GM10266 (cell line): ENCODE results near the gene RAD51AP2.
"Not testable (repeated sequence)": the region's sequence is repeated elsewhere in the genome, so short reads cannot be mapped to it uniquely, and the experiment has no call there.

ENCODE experiments used
- DNase-seq: peaks from one replicate; pipeline ENCODE4 v3.0.0; 2012; ENCODE audit errors: extremely low spot score
- CTCF ChIP-seq: IDR thresholded peaks from 2 replicates; pipeline ENCODE4 v1.5.1; 2012; ENCODE audit warnings: mild to moderate bottlenecking, low read depth; ENCODE audit not compliant: control insufficient read depth, insufficient read depth; ENCODE audit errors: missing control alignments

RAD51AP2 gene

GRCh38 chr2:17517481-17518211 is 594 bp downstream of the RAD51AP2 start:
- no peak for DNase-seq
- no peak for TF ChIP-seq CTCF

GRCh38 chr2:17515652-17516051 is 2.6 kb downstream of the RAD51AP2 start:
- no peak for TF ChIP-seq CTCF
- DNase-seq = peak; percentile 13

- DNase-seq = no peak
- no peak for TF ChIP-seq CTCF
Observed at GRCh38 chr2:17506736-17507616, 11.3 kb downstream of the RAD51AP2 start.

- TF ChIP-seq CTCF = no peak
- DNase-seq = no peak
Observed at GRCh38 chr2:17497718-17498117, 20.5 kb downstream of the RAD51AP2 start.

- no peak for DNase-seq
- no peak for TF ChIP-seq CTCF
Observed at GRCh38 chr2:17495590-17495989, 22.6 kb downstream of the RAD51AP2 start.

GRCh38 chr2:17490165-17490564 is 28.1 kb downstream of the RAD51AP2 start:
- DNase-seq = not testable (repeated sequence)

- not testable (repeated sequence) for DNase-seq
Observed at GRCh38 chr2:17488610-17489009, 29.6 kb downstream of the RAD51AP2 start.

GRCh38 chr2:17483496-17483895 is 34.7 kb downstream of the RAD51AP2 start:
- no peak for DNase-seq
- TF ChIP-seq CTCF = no peak
